Memory B cell (primary cell): ENCODE data around the gene RNF152.

ENCODE experiments used
- ATAC-seq: fragments of 150-1000 bp; cut with Tn5 transposase; 2 replicates; pipeline ENCODE4 v1.10.0; 2021; ENCODE audit warnings: low read depth, mild to moderate bottlenecking, moderate library complexity
- DNase-seq, 2 donors: peaks; one replicate each; pipeline ENCODE4 v3.0.0; 2022; ENCODE audit warnings: low spot score in 2 of 2
- H3K27ac Mint-ChIP-seq: one replicate; pipeline ENCODE4 v1.8.0; 2022; ENCODE audit warnings: mild to moderate bottlenecking, moderate library complexity, mixed read lengths
- H3K27me3 Mint-ChIP-seq: one replicate; pipeline ENCODE4 v1.8.0; 2022; ENCODE audit warnings: mixed read lengths
- H3K36me3 Mint-ChIP-seq: one replicate; pipeline ENCODE4 v1.8.0; 2022; ENCODE audit warnings: mild to moderate bottlenecking, mixed read lengths
- H3K4me1 Mint-ChIP-seq: one replicate; pipeline ENCODE4 v1.8.0; 2022; ENCODE audit warnings: mixed read lengths
- H3K4me3 Mint-ChIP-seq: one replicate; pipeline ENCODE4 v1.8.0; 2022; ENCODE audit warnings: mild to moderate bottlenecking, moderate library complexity, mixed read lengths
- H3K9me3 Mint-ChIP-seq: one replicate; pipeline ENCODE4 v1.8.0; 2022; ENCODE audit warnings: mixed read lengths

Gene RNF152

GRCh38 chr18:61888622-61889021 is 4.2 kb downstream of the RNF152 start:
- DNase-seq (no peak), ATAC-seq (no peak)
- Mint-ChIP-seq H3K27ac (no peak overlapping the region), H3K27me3 (peaks cover 19% of the 10 kb centered on the region), H3K36me3 (no peaks in the 10 kb centered on the region), H3K9me3 (no peaks in the 10 kb centered on the region), H3K4me3 (no peak overlapping the region), H3K4me1 (peaks cover 10% of the 10 kb centered on the region)

- Mint-ChIP-seq H3K9me3 (no peaks in the 10 kb centered on the region), H3K4me3 (no peak overlapping the region), H3K27ac (no peak overlapping the region)
Measured at GRCh38 chr18:61887838-61888237, 5.0 kb downstream of the RNF152 start.

GRCh38 chr18:61883547-61883946 is 9.3 kb downstream of the RNF152 start:
- H3K4me3 Mint-ChIP-seq = no peak overlapping the region
- no peak for DNase-seq
- no peak overlapping the region for H3K27ac Mint-ChIP-seq
- ATAC-seq = no peak
- no peaks in the 10 kb centered on the region for H3K9me3 Mint-ChIP-seq
- H3K36me3 Mint-ChIP-seq = no peaks in the 10 kb centered on the region
- peaks cover 2% of the 10 kb centered on the region for H3K4me1 Mint-ChIP-seq
- peaks cover 5% of the 10 kb centered on the region for H3K27me3 Mint-ChIP-seq

More at GRCh38 chr18:61887838-61888237, 5.0 kb downstream of the RNF152 start:
- DNase-seq (no peak), ATAC-seq (no peak)
- peaks cover 5% of the 10 kb centered on the region for H3K4me1 Mint-ChIP-seq
- H3K36me3 Mint-ChIP-seq = no peaks in the 10 kb centered on the region
- H3K27me3 Mint-ChIP-seq = peaks cover 19% of the 10 kb centered on the region

- H3K4me3 Mint-ChIP-seq = no peak overlapping the region
- DNase-seq (no peak), ATAC-seq (no peak)
- no peaks in the 10 kb centered on the region for H3K4me1 Mint-ChIP-seq
- H3K27ac Mint-ChIP-seq = no peak overlapping the region
- peaks cover 5% of the 10 kb centered on the region for H3K27me3 Mint-ChIP-seq
- no peaks in the 10 kb centered on the region for H3K9me3 Mint-ChIP-seq
- no peaks in the 10 kb centered on the region for H3K36me3 Mint-ChIP-seq
Measured at GRCh38 chr18:61882296-61883004, 10.4 kb downstream of the RNF152 start.

- Mint-ChIP-seq H3K4me3 (no peak overlapping the region), H3K4me1 (no peaks in the 10 kb centered on the region), H3K9me3 (no peaks in the 10 kb centered on the region), H3K27me3 (peaks cover 10% of the 10 kb centered on the region), H3K36me3 (no peaks in the 10 kb centered on the region), H3K27ac (no peak overlapping the region)
- DNase-seq (no peak), ATAC-seq (no peak)
Measured at GRCh38 chr18:61876899-61877298, 15.9 kb downstream of the RNF152 start.

- Mint-ChIP-seq H3K36me3 (no peaks in the 10 kb centered on the region), H3K9me3 (no peaks in the 10 kb centered on the region), H3K4me3 (no peak overlapping the region), H3K27me3 (peaks cover 6% of the 10 kb centered on the region), H3K4me1 (no peaks in the 10 kb centered on the region), H3K27ac (no peak overlapping the region)
- DNase-seq (no peak), ATAC-seq (no peak)
Measured at GRCh38 chr18:61870151-61870550, 22.7 kb downstream of the RNF152 start.

- H3K27ac Mint-ChIP-seq = no peak overlapping the region
- no peaks in the 10 kb centered on the region for H3K36me3 Mint-ChIP-seq
- no peak for DNase-seq
- no peaks in the 10 kb centered on the region for H3K4me1 Mint-ChIP-seq
- ATAC-seq = no peak
- no peaks in the 10 kb centered on the region for H3K9me3 Mint-ChIP-seq
- H3K4me3 Mint-ChIP-seq = no peak overlapping the region
- peaks cover 5% of the 10 kb centered on the region for H3K27me3 Mint-ChIP-seq
Measured at GRCh38 chr18:61869636-61870035, 23.2 kb downstream of the RNF152 start.

- H3K4me3 Mint-ChIP-seq = no peak overlapping the region
- peaks cover 5% of the 10 kb centered on the region for H3K27me3 Mint-ChIP-seq
- no peaks in the 10 kb centered on the region for H3K36me3 Mint-ChIP-seq
- H3K27ac Mint-ChIP-seq = no peak overlapping the region
- DNase-seq (no peak), ATAC-seq (no peak)
- no peaks in the 10 kb centered on the region for H3K9me3 Mint-ChIP-seq
- no peaks in the 10 kb centered on the region for H3K4me1 Mint-ChIP-seq
Measured at GRCh38 chr18:61865466-61866175, 27.2 kb downstream of the RNF152 start.

GRCh38 chr18:61861372-61861771 is 31.4 kb downstream of the RNF152 start:
- no peak for ATAC-seq
- no peak for DNase-seq
- Mint-ChIP-seq H3K27ac (no peak overlapping the region), H3K27me3 (peaks cover 2% of the 10 kb centered on the region), H3K4me1 (no peaks in the 10 kb centered on the region), H3K9me3 (no peaks in the 10 kb centered on the region), H3K36me3 (no peaks in the 10 kb centered on the region), H3K4me3 (no peak overlapping the region)

GRCh38 chr18:61860302-61860701 is 32.5 kb downstream of the RNF152 start:
- Mint-ChIP-seq H3K27ac (no peak overlapping the region), H3K27me3 (peaks cover 4% of the 10 kb centered on the region), H3K4me1 (no peaks in the 10 kb centered on the region), H3K36me3 (no peaks in the 10 kb centered on the region), H3K9me3 (no peaks in the 10 kb centered on the region), H3K4me3 (no peak overlapping the region)
- no peak for DNase-seq
- no peak for ATAC-seq

GRCh38 chr18:61859113-61859512 is 33.7 kb downstream of the RNF152 start:
- no peaks in the 10 kb centered on the region for H3K36me3 Mint-ChIP-seq
- no peaks in the 10 kb centered on the region for H3K4me1 Mint-ChIP-seq
- H3K4me3 Mint-ChIP-seq = no peak overlapping the region
- DNase-seq (no peak), ATAC-seq (no peak)
- H3K27me3 Mint-ChIP-seq = peaks cover 4% of the 10 kb centered on the region
- no peaks in the 10 kb centered on the region for H3K9me3 Mint-ChIP-seq
- no peak overlapping the region for H3K27ac Mint-ChIP-seq

GRCh38 chr18:61856678-61857077 is 36.1 kb downstream of the RNF152 start:
- no peak for ATAC-seq
- Mint-ChIP-seq H3K27ac (no peak overlapping the region), H3K36me3 (no peaks in the 10 kb centered on the region)

GRCh38 chr18:61855449-61856378 is 37.1 kb downstream of the RNF152 start:
- no peak for DNase-seq
- H3K4me1 Mint-ChIP-seq = no peaks in the 10 kb centered on the region
- no peak for ATAC-seq
- no peak overlapping the region for H3K4me3 Mint-ChIP-seq
- no peak overlapping the region for H3K27ac Mint-ChIP-seq
- peaks cover 2% of the 10 kb centered on the region for H3K27me3 Mint-ChIP-seq
- H3K36me3 Mint-ChIP-seq = no peaks in the 10 kb centered on the region
- no peaks in the 10 kb centered on the region for H3K9me3 Mint-ChIP-seq

More at GRCh38 chr18:61856678-61857077, 36.1 kb downstream of the RNF152 start:
- no peak for DNase-seq
- Mint-ChIP-seq H3K9me3 (no peaks in the 10 kb centered on the region), H3K4me3 (no peak overlapping the region), H3K4me1 (no peaks in the 10 kb centered on the region), H3K27me3 (peaks cover 2% of the 10 kb centered on the region)
